SK-N-SH (cell line): ENCODE measurements around the gene DND1. TPM values are rescaled to one million over a fixed set of nuclear protein-coding genes. Genes with fewer than 3 reads are reported as not detected.

Experiments used
- CTCF ChIA-PET: fragments of 300-600, 350-600 bp; formaldehyde crosslinking; extraction: SDS; loops from one replicate; lab custom pipeline; 2021; lab: Yijun Ruan, JAX
- POLR2A ChIA-PET: fragments of 350-600 bp; sonication (Branson Sonifier 250); formaldehyde crosslinking; extraction: SDS; loops from one replicate; lab custom pipeline; 2020; ENCODE audit warnings: antibody characterized with exemption, inconsistent platforms; lab: Yijun Ruan, JAX
- DNase-seq: peaks from one replicate; pipeline ENCODE4 v3.0.0; 2012
- H2AFZ ChIP-seq: fragments of 200-600 bp; sonication (generic); 2 replicates; pipeline ENCODE4 v1.8.1; 2016; ENCODE audit warnings: antibody characterized with exemption, mild to moderate bottlenecking, low read depth
- H3F3A ChIP-seq: fragments of 200-600 bp; sonication (generic); replicated peaks from 2 replicates; pipeline ENCODE3; 2016; ENCODE audit warnings: antibody characterized with exemption, mild to moderate bottlenecking; ENCODE audit not compliant: insufficient read depth
- H3K27ac ChIP-seq, 2 experiments: fragments of 200-500 bp in 1 of 2; fragments of 200-600 bp in 1 of 2; sonication (Bioruptor generic) in 1 of 2; sonication (generic), shearing (Covaris generic) in 1 of 2; 2 replicates each; pipeline versions ENCODE4 v1.5.1 to v1.6.1; 2014 to 2016; ENCODE audit warnings: low read depth in 2 of 2, inconsistent platforms in 1 of 2, low read length in 1 of 2, mild to moderate bottlenecking in 1 of 2, mixed read lengths in 1 of 2
- H3K27me3 ChIP-seq: fragments of 200-600 bp; sonication (generic), shearing (Covaris generic); 2 replicates; pipeline ENCODE4 v1.6.1; 2016; ENCODE audit warnings: mixed run types; ENCODE audit not compliant: insufficient read depth
- H3K36me3 ChIP-seq, 2 experiments: fragments of 200-500 bp in 1 of 2; fragments of 200-600 bp in 1 of 2; sonication (Bioruptor generic) in 1 of 2; sonication (generic) in 1 of 2; replicated peaks in 1 of 2; 2 replicates each; pipeline versions ENCODE3 to v1.5.1; 2014 to 2016; ENCODE audit warnings: low read length in 1 of 2, mild to moderate bottlenecking in 1 of 2; ENCODE audit not compliant: insufficient read depth in 2 of 2, control insufficient read depth in 1 of 2
- H3K4me1 ChIP-seq, 2 experiments: fragments of 200-500 bp in 1 of 2; fragments of 200-600 bp in 1 of 2; sonication (Bioruptor generic) in 1 of 2; sonication (generic), shearing (Covaris generic) in 1 of 2; 2 replicates each; pipeline versions ENCODE4 v1.5.1 to v1.6.1; 2014 to 2016; ENCODE audit warnings: low read depth in 1 of 2, low read length in 1 of 2, mixed run types in 1 of 2; ENCODE audit not compliant: insufficient read depth in 2 of 2, control insufficient read depth in 1 of 2
- H3K4me2 ChIP-seq: fragments of 200-600 bp; sonication (generic), shearing (Covaris generic); 2 replicates; pipeline ENCODE4 v1.6.1; 2017; ENCODE audit warnings: mixed run types
- H3K4me3 ChIP-seq, 2 experiments: fragments of 200-500 bp in 1 of 2; fragments of 200-600 bp in 1 of 2; sonication (Bioruptor generic) in 1 of 2; sonication (generic), shearing (Covaris generic) in 1 of 2; 2 replicates each; pipeline versions ENCODE4 v1.5.1 to v1.8.1; 2014 to 2016; ENCODE audit warnings: low read depth in 2 of 2, inconsistent platforms in 1 of 2, low read length in 1 of 2, mild to moderate bottlenecking in 1 of 2, mixed read lengths in 1 of 2, moderate library complexity in 1 of 2
- H3K79me2 ChIP-seq: fragments of 200-600 bp; sonication (generic); 2 replicates; pipeline ENCODE4 v1.8.1; 2017; ENCODE audit warnings: mild to moderate bottlenecking; ENCODE audit not compliant: insufficient read depth
- H3K9ac ChIP-seq: fragments of 200-600 bp; sonication (generic); 2 replicates; pipeline ENCODE4 v1.6.1; 2017; ENCODE audit warnings: mixed run types
- H3K9me2 ChIP-seq: fragments of 200-600 bp; sonication (generic); 2 replicates; pipeline ENCODE4 v1.6.1; 2017; ENCODE audit warnings: mixed run types
- H3K9me3 ChIP-seq: fragments of 200-600 bp; sonication (generic); 2 replicates; pipeline ENCODE4 v1.6.1; 2017; ENCODE audit warnings: mixed run types, mild to moderate bottlenecking, moderate library complexity
- H4K20me1 ChIP-seq: fragments of 200-600 bp; sonication (generic); 2 replicates; pipeline ENCODE4 v1.6.1; 2017; ENCODE audit warnings: mild to moderate bottlenecking, mixed run types; ENCODE audit not compliant: insufficient read depth
- FOXM1 ChIP-seq: IDR thresholded peaks from 2 replicates; pipeline ENCODE4 v1.4.0; 2012; ENCODE audit warnings: low read depth, mild to moderate bottlenecking
- GABPA ChIP-seq: IDR thresholded peaks from 2 replicates; pipeline ENCODE4 v1.4.0; 2012; ENCODE audit warnings: low read depth, mild to moderate bottlenecking
- JUND ChIP-seq: IDR thresholded peaks from 2 replicates; pipeline ENCODE4 v1.4.0; 2012
- RAD21 ChIP-seq: IDR thresholded peaks from 2 replicates; pipeline ENCODE4 v1.6.1; 2012; ENCODE audit warnings: mild to moderate bottlenecking, low read length
- RFX5 ChIP-seq: IDR thresholded peaks from 2 replicates; pipeline ENCODE4 v1.6.1; 2012; ENCODE audit warnings: mild to moderate bottlenecking, improper control_type of control experiment, low read length
- TCF12 ChIP-seq: IDR thresholded peaks from 2 replicates; pipeline ENCODE4 v1.4.0; 2012
- USF1 ChIP-seq: IDR thresholded peaks from 2 replicates; pipeline ENCODE4 v1.4.0; 2012; ENCODE audit warnings: low read depth, borderline replicate concordance
- YY1 ChIP-seq: IDR thresholded peaks from 2 replicates; pipeline ENCODE4 v1.4.0; 2012; ENCODE audit warnings: low read depth, mild to moderate bottlenecking
- WGBS: methylation state at CpG from one replicate; pipeline ENCODE4 v1.1.6; 2017; ENCODE audit warnings: low lambda C conversion rate; 5-methylcytosine and 5-hydroxymethylcytosine counted together
- polyA plus RNA-seq, 3 experiments: library from polyadenylated mRNA; depleted of rRNA; stranded (reverse); fragments of >200 nt; gene quantifications; 2 replicates each; pipeline ENCODE4 v1.2.3, GENCODE V29; 2012
- TF ChIP-seq, protein P1 (sequence below): IDR thresholded peaks from 2 replicates; pipeline ENCODE4; 2012
- TF ChIP-seq, protein P2 (sequence below): fragments of 150-350 bp; IDR thresholded peaks from 2 replicates; pipeline ENCODE4 v1.6.1; 2016; ENCODE audit warnings: mild to moderate bottlenecking, low read depth, low read length
- TF ChIP-seq, protein P3 (sequence below): fragments of 200-600 bp; sonication (generic); IDR thresholded peaks from 2 replicates; pipeline ENCODE4 v1.6.1; 2017; ENCODE audit warnings: antibody characterized with exemption, mild to moderate bottlenecking, moderate library complexity
- TF ChIP-seq, protein P4 (sequence below): IDR thresholded peaks from 2 replicates; pipeline ENCODE4 v1.4.0; 2012; ENCODE audit warnings: low read depth

Gene DND1
- polyA plus RNA-seq, 1 of the 3 experiments (the other 2 are of a cell fraction): 1.2 TPM

DNA sequence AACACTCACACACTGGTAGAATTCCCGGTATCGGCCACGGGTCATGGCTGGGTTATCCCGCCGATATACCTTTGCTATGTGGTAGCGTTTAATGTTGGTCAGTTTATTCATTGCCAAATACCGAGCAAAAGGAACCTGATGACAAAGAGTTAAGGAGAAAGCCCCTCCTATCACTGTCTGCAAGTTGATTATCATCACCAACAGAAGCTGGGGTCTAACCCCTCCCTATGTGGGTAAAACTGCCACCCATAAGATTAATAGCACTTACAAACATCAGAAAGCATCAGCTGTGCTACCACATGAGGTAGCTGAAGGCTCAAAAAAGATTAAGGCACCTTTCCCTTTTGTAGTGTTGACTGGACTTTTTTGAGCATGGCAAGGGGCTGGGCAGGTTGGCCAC is 5.6 kb upstream of the DND1 start (continued):
- TF ChIP-seq RFX5 (no peak), RAD21 (no peak), TCF12 (no peak), JUND (no peak)
- TF ChIP-seq, protein P1, sequence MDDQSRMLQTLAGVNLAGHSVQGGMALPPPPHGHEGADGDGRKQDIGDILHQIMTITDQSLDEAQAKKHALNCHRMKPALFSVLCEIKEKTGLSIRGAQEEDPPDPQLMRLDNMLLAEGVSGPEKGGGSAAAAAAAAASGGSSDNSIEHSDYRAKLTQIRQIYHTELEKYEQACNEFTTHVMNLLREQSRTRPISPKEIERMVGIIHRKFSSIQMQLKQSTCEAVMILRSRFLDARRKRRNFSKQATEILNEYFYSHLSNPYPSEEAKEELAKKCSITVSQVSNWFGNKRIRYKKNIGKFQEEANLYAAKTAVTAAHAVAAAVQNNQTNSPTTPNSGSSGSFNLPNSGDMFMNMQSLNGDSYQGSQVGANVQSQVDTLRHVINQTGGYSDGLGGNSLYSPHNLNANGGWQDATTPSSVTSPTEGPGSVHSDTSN: no peak

DNA sequence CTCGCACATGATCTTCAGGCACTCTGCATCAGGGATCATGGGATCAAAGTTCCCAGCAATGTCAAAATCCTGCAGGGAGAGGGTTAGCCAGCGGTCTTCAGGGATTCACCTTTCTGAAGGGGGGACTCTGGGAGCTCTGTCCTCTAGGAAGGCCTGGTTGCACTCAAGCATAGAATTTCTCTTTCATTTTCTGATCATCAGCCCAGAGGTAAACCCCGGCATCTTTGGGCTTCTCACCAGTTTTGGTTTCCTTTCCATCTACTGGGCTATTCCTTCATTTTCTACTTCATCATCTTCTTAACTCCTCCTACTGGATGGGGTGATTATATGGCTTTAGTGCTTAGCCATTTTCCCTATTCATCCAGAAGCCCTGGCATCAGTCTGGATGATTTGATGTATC is 4.6 kb upstream of the DND1 start:
- no peak overlapping the region for H3K27ac ChIP-seq
- H3K9me3 ChIP-seq: no peaks in the 10 kb centered on the region
- peaks cover 32 to 79% of the 10 kb centered on the region in 2 experiments for H3K36me3 ChIP-seq
- DNase-seq: no peak
- POLR2A ChIA-PET: no interaction called here
- no peak overlapping the region for H3K4me2 ChIP-seq
- H3K27me3 ChIP-seq: no peaks in the 10 kb centered on the region
- H3K79me2 ChIP-seq: peaks cover 4% of the 10 kb centered on the region; the same call in 1 of the 2 replicates
- H3K4me1 ChIP-seq: no peaks in the 10 kb centered on the region
- H3F3A ChIP-seq: no peaks in the 10 kb centered on the region
- CTCF ChIA-PET: no interaction called here
- H3K9ac ChIP-seq: no peak overlapping the region
- TF ChIP-seq, protein P1: no peak
- TF ChIP-seq, protein P2, sequence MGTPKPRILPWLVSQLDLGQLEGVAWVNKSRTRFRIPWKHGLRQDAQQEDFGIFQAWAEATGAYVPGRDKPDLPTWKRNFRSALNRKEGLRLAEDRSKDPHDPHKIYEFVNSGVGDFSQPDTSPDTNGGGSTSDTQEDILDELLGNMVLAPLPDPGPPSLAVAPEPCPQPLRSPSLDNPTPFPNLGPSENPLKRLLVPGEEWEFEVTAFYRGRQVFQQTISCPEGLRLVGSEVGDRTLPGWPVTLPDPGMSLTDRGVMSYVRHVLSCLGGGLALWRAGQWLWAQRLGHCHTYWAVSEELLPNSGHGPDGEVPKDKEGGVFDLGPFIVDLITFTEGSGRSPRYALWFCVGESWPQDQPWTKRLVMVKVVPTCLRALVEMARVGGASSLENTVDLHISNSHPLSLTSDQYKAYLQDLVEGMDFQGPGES: no peak
- no peak for TF ChIP-seq FOXM1
- no peak for TF ChIP-seq YY1
- TF ChIP-seq, protein P3, sequence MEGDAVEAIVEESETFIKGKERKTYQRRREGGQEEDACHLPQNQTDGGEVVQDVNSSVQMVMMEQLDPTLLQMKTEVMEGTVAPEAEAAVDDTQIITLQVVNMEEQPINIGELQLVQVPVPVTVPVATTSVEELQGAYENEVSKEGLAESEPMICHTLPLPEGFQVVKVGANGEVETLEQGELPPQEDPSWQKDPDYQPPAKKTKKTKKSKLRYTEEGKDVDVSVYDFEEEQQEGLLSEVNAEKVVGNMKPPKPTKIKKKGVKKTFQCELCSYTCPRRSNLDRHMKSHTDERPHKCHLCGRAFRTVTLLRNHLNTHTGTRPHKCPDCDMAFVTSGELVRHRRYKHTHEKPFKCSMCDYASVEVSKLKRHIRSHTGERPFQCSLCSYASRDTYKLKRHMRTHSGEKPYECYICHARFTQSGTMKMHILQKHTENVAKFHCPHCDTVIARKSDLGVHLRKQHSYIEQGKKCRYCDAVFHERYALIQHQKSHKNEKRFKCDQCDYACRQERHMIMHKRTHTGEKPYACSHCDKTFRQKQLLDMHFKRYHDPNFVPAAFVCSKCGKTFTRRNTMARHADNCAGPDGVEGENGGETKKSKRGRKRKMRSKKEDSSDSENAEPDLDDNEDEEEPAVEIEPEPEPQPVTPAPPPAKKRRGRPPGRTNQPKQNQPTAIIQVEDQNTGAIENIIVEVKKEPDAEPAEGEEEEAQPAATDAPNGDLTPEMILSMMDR: no peak
- TF ChIP-seq USF1: no peak
- TF ChIP-seq, protein P4, sequence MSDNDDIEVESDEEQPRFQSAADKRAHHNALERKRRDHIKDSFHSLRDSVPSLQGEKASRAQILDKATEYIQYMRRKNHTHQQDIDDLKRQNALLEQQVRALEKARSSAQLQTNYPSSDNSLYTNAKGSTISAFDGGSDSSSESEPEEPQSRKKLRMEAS: no peak
- TF ChIP-seq GABPA: no peak
- H3K9me2 ChIP-seq: no peaks in the 10 kb centered on the region
- no peak overlapping the region for H2AFZ ChIP-seq
- no peak overlapping the region for H3K4me3 ChIP-seq
- H4K20me1 ChIP-seq: no peaks in the 10 kb centered on the region
- WGBS: 93% methylated on average over 1 of the region's 3 CpGs
